ENCODE data around the gene SUFU. TPM values are rescaled to one million over a fixed set of nuclear protein-coding genes. Genes with fewer than 3 reads are reported as not detected.

SUFU gene
- total and polyA plus RNA-seq, 2 of the 8 experiments (the other 6 are each of a cell fraction or from before 2014, with no cell fraction given) = 7.0 to 10.8 TPM

GRCh38 chr10:102564209-102564834 lies 60.5 kb downstream of the SUFU start:
- 0 out of 7 replicates have a peak, but pooled peaks cover 0 to 3% (median 0%) of the 10 kb centered on the region in 4 experiments for H3K4me1 ChIP-seq (replicated peaks in 1 of 4; ENCODE audit: control insufficient read depth in 3 of 4, insufficient read depth in 4 of 4, low read length in 3 of 4)
- H3K23me2 ChIP-seq (ENCODE audit: low read depth, low read length) = no peaks in the 10 kb centered on the region
- no peak overlapping the region for H3K27ac ChIP-seq (ENCODE audit: low read depth, low read length)
- FAIRE-seq = no peak
- no peak for DNase-seq (ENCODE audit: low read depth in 1 of 2, low spot score in 2 of 2)
- no peak overlapping the region for H2BK5ac ChIP-seq (ENCODE audit: low read depth, low read length)
- no peak overlapping the region for H3K9ac ChIP-seq (replicated peaks in 1 of 4; ENCODE audit: extremely low read depth in 1 of 4, low read depth in 3 of 4, low read length in 3 of 4)
- no peak overlapping the region for H3K4me3 ChIP-seq (ENCODE audit: extremely low read depth in 1 of 4, insufficient read depth in 2 of 4, low read depth in 3 of 4, low read length in 4 of 4)
- no peak overlapping the region for H3K23ac ChIP-seq (ENCODE audit: insufficient read length)
- POLR2A ChIA-PET (ENCODE audit: partially characterized antibody) = interaction anchor here (0.7 to 1.0 kb wide), 2 partner anchors 16 to 502 kb away, joined by 3 to 4 read pairs; no protein-coding TSS in a partner anchor
- no peaks in the 10 kb centered on the region for H3K79me2 ChIP-seq (ENCODE audit: control insufficient read depth in 1 of 2, insufficient read depth in 2 of 2, low read length in 2 of 2)
- H3K36me3 ChIP-seq (ENCODE audit: control insufficient read depth in 2 of 4, insufficient read depth in 4 of 4, low read length in 3 of 4) = no peaks in the 10 kb centered on the region
- H3K79me1 ChIP-seq (ENCODE audit: low read depth, low read length) = no peaks in the 10 kb centered on the region
- no peak overlapping the region for H3K14ac ChIP-seq (ENCODE audit: insufficient read length)
- no peak overlapping the region for H2BK120ac ChIP-seq (replicated peaks; ENCODE audit: low read depth, low read length)
- H4K8ac ChIP-seq (ENCODE audit: extremely low read depth, insufficient read depth, low read length) = no peak overlapping the region
- no peaks in the 10 kb centered on the region; a peak in 1 of 4 replicates for H3K9me3 ChIP-seq (ENCODE audit: insufficient read depth in 2 of 2, low read depth in 1 of 2, low read length in 1 of 2)
- H2AK5ac ChIP-seq (ENCODE audit: low read depth, low read length) = no peak overlapping the region
- H4K20me1 ChIP-seq (replicated peaks in 1 of 2; ENCODE audit: control insufficient read depth in 1 of 2, insufficient read depth in 2 of 2, low read length in 2 of 2) = peaks cover 8 to 18% of the 10 kb centered on the region in 2 experiments
- H3K4me2 ChIP-seq (ENCODE audit: insufficient read depth in 1 of 2, low read depth in 2 of 2, low read length in 2 of 2) = no peak overlapping the region
- H2AFZ ChIP-seq (ENCODE audit: low read length) = no peak overlapping the region
- H3K56ac ChIP-seq (replicated peaks; ENCODE audit: insufficient read length, low read depth, low read length) = no peak overlapping the region
- 90% methylated on average over 10 of the region's 10 CpGs; no CpG with 5 or more reads in 1 of the 2 experiments for whole genome bisulfite sequencing, 2 experiments (ENCODE audit: extremely low coverage in 1 of 2, insufficient coverage in 1 of 2, insufficient read length in 1 of 2, insufficient replicate concordance in 2 of 2, low coverage in 1 of 2, low lambda C conversion rate in 2 of 2, missing lambda C conversion rate in 1 of 2)
- H4K5ac ChIP-seq (ENCODE audit: insufficient read length, low read depth, low read length) = no peak overlapping the region
- H4K91ac ChIP-seq (replicated peaks; ENCODE audit: insufficient read length, low read length) = no peak overlapping the region
- peaks cover 10 to 43% (median 36%) of the 10 kb centered on the region in 4 experiments for H3K27me3 ChIP-seq (replicated peaks in 1 of 4; ENCODE audit: control insufficient read depth in 3 of 4, extremely low read depth in 1 of 4, insufficient read depth in 3 of 4, low read length in 3 of 4)
- CTCF ChIA-PET (ENCODE audit: partially characterized antibody) = interaction anchor here (0.6 to 5.8 kb wide), 14 partner anchors 9 to 1949 kb away, joined by 3 to 25 read pairs (median 4); partner anchors contain the start of gene SUFU
- no peak overlapping the region for H2BK20ac ChIP-seq (ENCODE audit: low read length)
- no peak overlapping the region for H2BK15ac ChIP-seq (ENCODE audit: low read length)
- no peak overlapping the region for H2BK12ac ChIP-seq (ENCODE audit: low read depth, low read length)
- no peak overlapping the region for H3K4ac ChIP-seq (replicated peaks; ENCODE audit: insufficient read length, low read depth, low read length)
- H3K18ac ChIP-seq (ENCODE audit: extremely low read depth, low read length) = no peak overlapping the region
- TF ChIP-seq SIN3A (conservative IDR thresholded peaks at IDR 0.05 in 1 of 2, IDR thresholded peaks at IDR 0.05 in 1 of 2; ENCODE audit: low read depth in 1 of 2, low read length in 2 of 2) (no peak), BACH1 (IDR thresholded peaks at IDR 0.05; ENCODE audit: low read length) (no peak), CREB1 (IDR thresholded peaks at IDR 0.05) (no peak), RFX5 (IDR thresholded peaks at IDR 0.05; ENCODE audit: borderline replicate concordance, low read depth, low read length) (no peak), NANOG (IDR thresholded peaks at IDR 0.05; ENCODE audit: insufficient read depth, low read depth, low read length, poor library complexity, severe bottlenecking) (no peak)

All from H1 (cell line).